ENCODE data around the gene GLRB.
"Not testable (repeated sequence)": the region's sequence is repeated elsewhere in the genome, so short reads cannot be mapped to it uniquely, and the experiment has no call there.

GLRB gene

DNA sequence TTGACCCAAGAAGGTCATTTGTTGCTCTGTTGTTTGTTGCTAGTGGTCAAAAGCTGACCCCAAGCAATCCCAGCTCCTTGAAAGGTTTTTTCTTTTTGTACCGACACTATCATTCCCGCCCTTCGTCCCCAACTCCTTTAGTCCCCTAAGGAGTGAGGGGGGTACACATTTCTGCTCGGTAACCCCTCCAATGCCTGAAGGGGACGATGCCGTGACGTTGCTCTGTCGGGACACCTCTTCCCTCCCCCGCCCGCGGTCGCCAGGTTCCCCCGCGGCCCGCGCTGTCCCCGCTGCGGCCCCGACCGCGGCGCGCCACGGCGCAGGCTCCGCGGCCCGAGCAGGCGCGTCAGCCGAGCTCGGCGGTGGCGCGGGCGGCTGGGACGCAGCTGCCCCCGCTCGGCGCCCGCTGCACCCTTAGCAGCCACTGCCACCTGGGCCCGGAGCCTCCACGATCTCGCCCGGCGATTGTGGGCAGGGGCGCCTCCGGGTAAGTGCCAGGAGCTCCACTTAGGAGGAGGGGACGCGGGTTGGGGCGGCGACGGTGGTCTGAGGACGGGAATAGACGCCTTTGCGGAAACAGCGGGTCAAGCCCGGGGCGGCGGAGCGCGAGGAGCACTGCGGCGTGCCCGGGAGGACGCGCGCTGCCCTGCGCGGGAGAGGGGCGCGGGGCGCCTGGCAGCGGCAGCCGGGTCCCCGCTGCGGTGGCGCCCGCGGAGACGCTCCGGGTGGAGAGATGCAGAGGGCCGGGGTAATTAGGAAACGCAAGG, at the start of gene GLRB:
Gene GLRB, plus strand, starts transcription at position 340 of the 767 bp plus-strand sequence. CDS start 1,875 bp downstream, outside the sequence.
- DNase-seq (ENCODE audit: low read depth), result no peak

- no peak for DNase-seq (ENCODE audit: low read depth)
Observed at GRCh38 chr4:157035471-157035870, 40.5 kb upstream of the GLRB start.

- DNase-seq (ENCODE audit: low read depth), result no peak
Observed at GRCh38 chr4:157040405-157040804, 35.5 kb upstream of the GLRB start.

DNA sequence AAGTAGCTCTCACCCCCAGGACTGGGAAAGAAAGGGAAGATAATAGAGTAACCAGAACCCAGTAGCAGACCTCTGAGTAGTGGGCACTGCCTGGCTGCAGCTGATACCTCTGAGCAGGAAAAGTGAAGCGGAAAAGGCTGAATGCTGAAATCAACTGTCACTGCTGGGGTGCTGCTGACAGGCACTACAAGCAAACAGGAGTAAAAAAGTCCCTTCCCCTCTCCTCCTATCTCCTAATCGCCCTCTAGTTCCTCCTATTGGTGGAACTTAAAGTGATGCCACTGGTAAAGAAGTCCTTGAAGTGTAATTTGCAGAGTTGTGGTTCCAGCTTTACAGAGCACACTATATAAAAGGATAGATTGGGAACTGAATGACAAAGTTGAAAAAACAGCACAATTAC, 32.8 kb upstream of the GLRB start:
- DNase-seq (ENCODE audit: low read depth), result no peak

GRCh38 chr4:157045507-157046127, 30.3 kb upstream of the GLRB start:
- DNase-seq (ENCODE audit: low read depth), result no peak

DNA sequence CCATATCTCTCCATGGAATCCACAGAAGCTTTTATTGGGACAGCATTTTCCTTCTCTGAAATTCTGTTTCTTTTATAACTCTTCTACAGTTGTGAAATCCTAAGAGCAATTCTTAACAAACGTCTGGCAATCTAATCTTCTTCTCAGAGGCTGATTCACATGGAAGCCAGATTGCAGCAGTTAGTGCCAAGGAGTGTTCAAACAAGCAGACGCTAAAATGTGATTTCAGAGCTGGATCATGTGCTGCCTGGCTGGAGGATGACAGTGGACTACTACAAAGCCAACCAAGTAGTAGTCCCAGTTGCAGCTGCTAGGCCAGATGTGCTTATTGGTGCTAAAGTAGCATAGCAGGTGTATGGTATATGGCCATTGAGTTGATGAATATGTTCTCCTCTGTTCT, 27.7 kb upstream of the GLRB start:
- DNase-seq (ENCODE audit: low read depth), result no peak

DNA sequence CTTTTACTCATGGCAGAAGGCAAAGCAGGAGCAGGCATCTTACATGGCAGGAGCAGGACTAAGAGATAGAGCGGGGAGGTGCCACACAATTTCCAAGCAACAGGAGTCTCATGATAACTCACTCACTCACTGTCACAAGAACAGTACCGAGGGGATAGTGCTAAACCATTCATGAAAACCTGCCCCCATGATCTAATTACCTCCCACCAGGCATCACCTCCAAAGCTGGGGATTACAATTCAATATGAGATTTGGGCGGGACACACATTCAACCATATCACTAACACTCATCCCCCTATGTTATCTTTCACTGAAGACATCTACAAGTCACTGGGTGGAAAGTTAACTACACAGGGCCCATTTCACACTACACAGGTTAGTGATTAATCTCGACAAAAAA, 25.4 kb upstream of the GLRB start:
- DNase-seq (ENCODE audit: low read depth), result no peak

GRCh38 chr4:157052429-157053040, 23.4 kb upstream of the GLRB start:
- DNase-seq (ENCODE audit: low read depth), result no peak

DNA sequence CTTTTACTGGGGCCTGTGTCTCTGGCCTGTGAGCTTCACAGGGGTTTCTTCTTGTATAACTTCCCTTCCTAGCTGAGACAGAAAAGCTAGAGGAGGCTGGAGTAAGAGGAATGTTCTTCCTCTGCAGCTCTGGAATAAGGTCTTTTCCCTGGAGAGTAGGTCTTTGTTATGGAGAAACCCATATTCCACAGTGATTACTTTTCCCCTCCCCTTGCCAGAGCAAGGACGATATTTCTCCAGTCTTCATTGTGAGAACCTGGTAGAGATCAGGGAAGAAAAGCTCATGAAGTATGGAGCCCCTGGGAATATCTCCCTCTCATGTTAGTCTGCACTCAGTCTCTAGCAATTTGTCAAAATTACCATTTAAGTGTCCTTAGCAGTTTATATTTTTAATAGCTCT, 18.7 kb upstream of the GLRB start:
- no peak for DNase-seq (ENCODE audit: low read depth)

- not testable (repeated sequence) for DNase-seq (ENCODE audit: low read depth)
Observed at GRCh38 chr4:157058899-157059298, 17.1 kb upstream of the GLRB start.

GRCh38 chr4:157072002-157072401, 3.9 kb upstream of the GLRB start:
- DNase-seq (ENCODE audit: low read depth), result no peak

DNA sequence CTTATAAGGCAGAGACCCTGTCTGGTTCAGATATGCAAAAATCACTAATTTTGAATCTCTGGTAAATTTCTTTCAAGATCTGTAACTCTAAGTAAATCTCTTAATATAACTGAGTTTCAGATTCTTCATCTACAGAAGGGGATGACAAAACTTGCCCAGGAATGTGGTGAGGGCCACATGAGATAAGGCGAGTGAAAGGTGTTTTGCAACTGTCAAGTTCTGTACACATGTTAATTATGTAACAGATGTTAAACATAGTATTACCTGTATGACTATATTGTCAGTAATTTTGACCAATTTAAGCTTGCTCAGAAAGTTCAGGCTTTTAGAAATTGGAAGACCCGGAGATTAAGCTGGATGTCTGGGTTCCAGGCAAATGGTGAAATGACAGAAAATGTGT, 549 bp upstream of the GLRB start:
- no peak for DNase-seq (ENCODE audit: low read depth)

DNA sequence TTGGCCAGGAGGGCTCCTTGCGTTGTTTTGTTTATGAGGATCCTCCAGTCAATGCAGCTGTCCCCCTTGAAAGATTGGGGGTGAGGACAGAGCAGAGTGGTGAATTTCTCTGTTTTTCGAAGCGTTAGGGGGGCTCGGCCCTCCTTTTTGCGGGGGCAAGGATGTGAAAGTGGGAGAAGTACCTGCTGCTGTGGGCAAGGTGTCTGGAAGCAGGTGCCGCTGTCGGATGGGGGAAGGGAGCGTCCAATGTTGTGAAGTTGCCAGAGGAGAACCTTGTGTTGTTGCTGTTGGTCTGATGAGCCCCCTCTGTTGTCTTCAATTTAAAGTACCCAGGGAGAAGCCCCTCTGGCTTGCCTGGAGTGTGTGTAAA, 613 bp downstream of the GLRB start:
- DNase-seq (ENCODE audit: low read depth), result no peak

DNA sequence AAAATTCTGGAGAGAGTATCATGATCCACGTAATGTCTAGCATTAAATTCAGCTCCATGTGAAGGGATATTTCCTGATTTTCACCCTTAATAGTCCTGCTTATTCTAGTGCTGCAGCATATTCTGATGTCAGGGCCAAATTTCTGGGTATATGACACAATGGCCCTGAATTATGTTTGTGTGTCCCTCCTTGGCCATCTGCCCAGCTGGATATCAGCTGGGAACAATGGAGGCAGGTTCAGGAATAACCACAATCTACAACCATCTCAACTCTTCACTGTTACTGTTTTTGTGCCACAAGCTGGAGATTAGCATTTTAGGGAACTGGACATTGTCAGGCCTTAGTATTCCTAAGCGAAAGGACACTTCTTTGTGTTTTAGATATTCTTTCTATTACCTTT, 3.5 kb downstream of the GLRB start:
- DNase-seq (ENCODE audit: low read depth), result no peak

- DNase-seq (ENCODE audit: low read depth), result no peak
Observed at GRCh38 chr4:157080605-157081004, 4.7 kb downstream of the GLRB start.

DNA sequence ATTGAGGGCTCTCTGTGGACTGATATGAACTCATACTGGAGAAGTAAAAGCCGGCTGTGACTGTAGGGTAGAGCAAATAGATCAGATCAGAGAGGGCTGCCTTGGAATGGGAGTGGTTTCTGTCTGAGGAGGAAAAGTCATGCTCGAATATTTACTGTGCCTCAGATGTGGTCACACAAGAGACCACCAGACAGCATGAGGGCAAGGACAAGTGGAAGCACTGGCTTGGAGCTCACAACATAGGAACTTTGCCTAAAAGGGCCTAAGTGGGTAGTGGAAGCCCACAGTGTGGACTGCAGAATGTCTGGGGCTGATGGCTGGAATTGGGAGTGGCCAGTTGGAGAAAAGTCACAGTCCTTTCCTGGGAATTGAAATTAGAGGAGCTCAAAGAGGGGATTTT, 19.8 kb downstream of the GLRB start:
- no peak for DNase-seq (ENCODE audit: low read depth)

GRCh38 chr4:157096439-157096838, 20.5 kb downstream of the GLRB start:
- no peak for DNase-seq (ENCODE audit: low read depth)

DNA sequence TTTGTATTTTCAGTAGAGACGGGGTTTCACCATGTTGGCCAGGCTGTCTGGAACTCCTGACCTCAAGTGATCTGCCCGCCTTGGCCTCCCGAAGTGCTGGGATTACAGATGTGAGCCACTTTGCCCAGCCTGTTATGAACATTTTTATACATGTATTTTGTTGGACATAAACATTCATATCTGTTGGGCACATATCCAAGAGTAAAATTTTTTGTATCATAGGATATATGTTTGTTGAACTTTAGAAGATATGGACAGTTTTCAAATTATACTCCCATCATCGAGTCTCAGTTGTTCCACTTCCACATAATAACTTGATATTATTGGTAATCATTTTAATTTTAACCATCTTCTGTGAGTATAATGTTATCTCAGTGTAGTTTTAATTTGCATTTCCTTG, 23.6 kb downstream of the GLRB start:
- no peak for DNase-seq (ENCODE audit: low read depth)

DNA sequence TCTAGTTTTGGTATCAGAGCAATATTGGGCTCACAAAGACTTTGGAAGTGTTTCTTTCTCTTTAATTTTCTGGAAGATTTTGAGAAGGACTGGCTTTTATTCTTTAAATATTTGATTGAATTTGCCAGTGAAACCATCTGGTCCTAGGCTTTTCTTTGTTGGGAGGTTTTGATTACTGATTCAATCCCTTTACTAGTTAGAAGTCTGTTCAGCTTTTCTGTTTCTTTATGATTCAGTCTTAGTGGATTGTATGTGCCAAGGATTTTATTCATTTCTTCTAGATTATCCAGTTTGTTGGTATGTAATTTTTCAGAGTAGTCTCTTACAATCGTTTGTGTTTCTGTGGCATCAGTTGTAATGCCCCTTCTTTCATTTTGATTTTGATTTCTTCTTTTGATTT, 28.6 kb downstream of the GLRB start:
- no peak for DNase-seq (ENCODE audit: low read depth)

GRCh38 chr4:157114671-157115070, 38.7 kb downstream of the GLRB start:
- no peak for DNase-seq (ENCODE audit: low read depth)

- no peak for DNase-seq (ENCODE audit: low read depth)
Observed at GRCh38 chr4:157115613-157116335, 39.8 kb downstream of the GLRB start.

- no peak for DNase-seq (ENCODE audit: low read depth)
Observed at GRCh38 chr4:157121401-157121800, 45.5 kb downstream of the GLRB start.

DNA sequence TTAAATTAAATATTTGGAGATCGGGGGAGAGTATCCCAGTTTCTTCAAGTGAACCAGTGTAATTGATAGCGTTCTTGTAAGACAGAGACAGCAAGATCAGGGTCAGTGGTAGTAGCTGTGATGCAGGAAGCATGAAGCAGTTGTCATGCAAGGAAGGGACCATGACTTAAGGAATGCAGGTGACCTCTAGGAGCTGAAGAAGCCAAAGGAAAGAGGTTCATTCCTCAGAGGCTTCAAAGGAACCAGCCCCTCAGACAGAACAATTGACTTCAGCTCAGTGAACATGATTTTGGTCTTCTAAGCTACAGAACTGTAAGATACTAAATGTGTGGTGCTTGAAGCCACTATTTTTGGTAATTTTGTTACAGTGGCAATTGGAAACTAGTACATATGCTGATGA, 51.6 kb downstream of the GLRB start:
- DNase-seq (ENCODE audit: low read depth), result no peak
